NCI-H2227 treated with DMSO at 0.1 percent for 48 hours (cell line): ENCODE data around the gene SEC14L3.

Experiments
- DNase-seq: peaks from one replicate; lab custom pipeline; 2025; lab: John Stamatoyannopoulos, UW

SEC14L3 gene

DNA sequence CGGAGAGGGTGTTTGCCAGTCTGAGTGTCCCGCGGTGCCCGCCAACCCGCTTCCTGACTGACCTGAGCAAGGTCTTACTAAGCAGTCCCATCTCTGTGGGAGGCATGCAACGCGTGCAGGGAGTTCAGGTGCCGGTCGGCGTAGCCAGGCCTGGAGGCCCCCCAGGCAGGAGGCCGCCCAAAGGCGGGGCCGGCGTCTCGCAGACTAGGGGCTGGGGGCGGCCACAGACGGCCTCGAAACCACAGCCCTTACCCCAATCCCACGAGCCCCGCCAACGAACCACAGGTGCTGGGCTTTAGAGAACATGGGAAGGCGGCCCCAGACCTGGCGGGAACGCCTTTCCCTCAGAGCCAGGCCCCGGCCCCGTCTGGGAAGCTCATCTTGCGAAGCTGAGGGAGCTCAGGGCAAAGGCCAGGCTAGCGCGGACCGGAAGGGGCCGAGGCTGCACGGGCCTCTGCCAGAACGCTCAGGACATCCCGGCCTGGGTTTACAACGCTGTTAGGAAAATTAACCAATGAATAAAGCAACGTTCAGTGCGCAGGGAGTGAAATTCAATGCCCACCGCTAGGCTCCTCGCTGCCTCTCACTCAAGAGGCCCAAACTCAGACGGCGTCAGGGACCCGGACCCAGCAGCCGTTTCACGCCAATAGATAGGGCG lies 48.4 kb downstream of the SEC14L3 start:
- DNase-seq, result no peak

DNA sequence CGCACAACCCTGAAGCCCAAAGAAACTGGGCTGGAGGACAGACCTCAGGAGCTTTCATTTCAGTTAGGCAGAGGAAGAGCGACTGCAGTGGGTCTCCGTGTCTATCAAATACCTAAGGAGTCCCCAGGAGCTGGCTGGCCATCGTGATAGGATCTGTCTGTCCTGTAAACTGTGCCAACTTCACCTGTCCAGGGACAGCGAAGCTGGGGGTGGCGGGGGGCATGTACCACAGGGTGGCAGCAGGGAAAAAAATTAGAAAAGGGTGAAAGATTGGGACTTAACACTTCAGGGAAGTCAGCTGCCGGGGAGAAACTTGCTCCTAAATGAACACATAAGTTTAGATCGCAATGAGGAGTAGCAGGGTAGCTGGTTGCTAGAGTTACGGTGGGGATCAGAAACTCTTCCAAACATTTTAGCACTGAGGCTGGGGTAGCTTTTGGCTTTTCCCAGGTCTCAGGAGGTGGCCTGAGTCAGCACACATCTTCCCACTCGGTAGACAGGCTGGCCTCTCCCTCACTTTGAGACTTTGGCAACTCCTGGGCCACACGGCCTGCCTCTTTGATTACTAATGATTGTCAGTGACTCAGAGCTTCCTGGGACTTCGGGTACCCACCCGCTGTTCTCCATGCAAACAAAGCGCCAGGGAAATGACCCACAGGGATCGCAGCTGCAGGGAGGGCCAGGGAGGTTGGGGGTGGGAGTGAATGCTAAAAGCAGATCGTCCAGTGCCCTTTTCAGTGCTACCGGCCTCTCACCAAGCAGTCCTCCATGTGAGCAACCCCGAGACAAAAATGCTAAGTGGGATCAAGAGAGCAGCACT lies 49.1 kb downstream of the SEC14L3 start:
- no peak for DNase-seq

DNA sequence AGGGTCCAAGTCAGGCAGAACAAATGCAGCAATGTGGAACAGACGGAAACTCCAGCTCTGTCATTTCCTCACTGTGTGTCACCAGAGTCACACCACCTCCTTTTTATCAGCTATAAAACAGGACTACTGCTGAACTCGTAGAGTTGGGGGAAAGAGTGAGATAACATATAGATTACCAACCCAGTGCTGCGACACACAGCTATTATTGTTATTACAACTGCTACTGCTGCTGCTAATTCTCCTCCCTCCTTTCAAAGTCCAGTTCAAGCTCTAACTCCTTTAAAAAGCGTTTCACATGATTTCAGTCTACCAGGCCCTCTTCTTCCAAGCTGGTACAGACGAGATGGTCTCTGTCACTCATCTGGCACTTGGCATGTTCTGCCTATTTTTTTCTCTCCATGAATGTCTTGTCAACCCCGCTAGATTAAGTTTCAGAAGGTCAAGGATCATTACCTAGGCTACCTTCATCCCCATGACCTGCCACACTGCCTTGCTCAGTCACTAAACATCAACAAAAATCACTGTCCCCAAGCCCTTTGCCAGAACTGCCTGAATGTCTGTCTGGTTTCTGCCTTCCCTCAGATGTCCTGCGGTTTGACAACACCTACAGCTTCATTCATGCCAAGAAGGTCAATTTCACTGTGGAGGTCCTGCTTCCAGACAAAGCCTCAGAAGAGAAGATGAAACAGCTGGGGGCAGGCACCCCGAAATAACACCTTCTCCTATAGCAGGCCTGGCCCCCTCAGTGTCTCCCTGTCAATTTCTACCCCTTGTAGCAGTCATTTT lies 49.9 kb downstream of the SEC14L3 start:
- no peak for DNase-seq

DNA sequence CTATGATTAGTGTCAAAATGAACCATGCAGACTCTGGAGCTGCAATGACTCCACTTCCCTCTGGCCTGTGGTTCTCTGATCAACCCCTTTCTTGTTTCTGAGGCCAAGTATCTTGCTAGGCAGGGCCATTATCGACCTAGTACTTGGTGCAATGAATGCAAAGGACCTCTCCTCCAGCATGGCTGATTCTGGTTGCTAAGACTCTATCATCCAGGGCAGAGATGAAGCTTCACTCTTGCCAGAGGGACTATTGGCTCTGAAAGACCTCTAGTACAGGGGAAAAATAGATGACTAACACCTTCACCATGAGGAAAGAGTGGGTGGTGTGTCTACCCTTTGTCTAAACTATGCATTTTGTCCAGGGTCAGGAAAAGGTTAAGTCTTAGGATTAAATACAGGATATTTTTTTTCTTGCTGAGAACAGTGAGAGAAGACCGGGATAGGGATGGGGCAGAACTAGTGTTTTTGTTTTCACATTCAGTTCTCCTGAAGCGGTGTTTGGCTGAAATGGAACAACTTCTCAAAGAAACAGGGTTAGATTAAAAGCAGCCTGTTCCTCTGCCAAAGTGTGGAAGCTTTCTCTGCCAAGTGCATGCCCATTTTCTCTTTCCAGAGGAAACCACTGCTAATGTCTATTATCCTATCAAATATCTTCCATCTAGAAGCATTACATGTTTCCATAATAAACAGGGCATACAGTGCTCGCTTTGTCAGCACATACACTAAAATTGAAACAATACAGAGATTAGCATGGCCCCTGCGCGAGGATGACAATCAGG lies 51.3 kb downstream of the SEC14L3 start:
- DNase-seq, result no peak

DNA sequence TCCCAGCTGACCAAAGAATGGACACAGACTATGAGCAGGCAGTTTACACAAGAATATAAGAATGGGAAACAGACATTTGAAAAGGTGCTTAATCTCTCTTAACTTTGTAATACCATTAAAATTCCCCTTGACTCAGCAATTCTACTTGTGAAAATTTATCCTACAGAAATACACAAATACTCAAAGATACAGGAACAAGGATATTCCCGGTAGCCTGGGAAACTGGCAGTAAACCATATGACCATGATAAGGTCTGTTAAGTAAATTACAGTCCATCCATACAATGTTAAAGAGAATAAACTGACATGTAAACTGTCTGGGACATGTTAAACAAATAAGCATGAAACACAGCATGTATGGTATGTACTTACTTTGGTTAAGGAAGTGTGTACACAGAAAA lies 55.0 kb downstream of the SEC14L3 start:
- no peak for DNase-seq

DNA sequence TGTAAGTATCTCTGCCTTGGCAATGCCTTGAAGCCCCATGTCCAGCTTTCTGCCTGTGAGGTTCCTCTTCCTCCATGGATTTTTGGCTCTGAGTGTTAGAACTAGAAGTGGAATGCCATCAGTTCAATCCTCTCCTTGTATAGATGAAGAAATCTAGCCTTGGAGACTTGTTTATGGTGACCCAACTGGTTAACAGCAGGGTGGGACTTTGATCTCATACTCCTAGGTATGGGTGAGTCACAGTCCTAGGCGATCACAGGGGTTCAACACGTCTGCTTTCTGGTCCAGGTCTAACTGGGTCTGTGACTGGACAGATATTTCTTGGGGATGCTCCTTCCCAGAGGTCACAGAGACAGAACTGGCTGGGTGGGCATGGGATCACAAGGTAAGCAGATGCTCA lies 55.4 kb downstream of the SEC14L3 start:
- no peak for DNase-seq

DNA sequence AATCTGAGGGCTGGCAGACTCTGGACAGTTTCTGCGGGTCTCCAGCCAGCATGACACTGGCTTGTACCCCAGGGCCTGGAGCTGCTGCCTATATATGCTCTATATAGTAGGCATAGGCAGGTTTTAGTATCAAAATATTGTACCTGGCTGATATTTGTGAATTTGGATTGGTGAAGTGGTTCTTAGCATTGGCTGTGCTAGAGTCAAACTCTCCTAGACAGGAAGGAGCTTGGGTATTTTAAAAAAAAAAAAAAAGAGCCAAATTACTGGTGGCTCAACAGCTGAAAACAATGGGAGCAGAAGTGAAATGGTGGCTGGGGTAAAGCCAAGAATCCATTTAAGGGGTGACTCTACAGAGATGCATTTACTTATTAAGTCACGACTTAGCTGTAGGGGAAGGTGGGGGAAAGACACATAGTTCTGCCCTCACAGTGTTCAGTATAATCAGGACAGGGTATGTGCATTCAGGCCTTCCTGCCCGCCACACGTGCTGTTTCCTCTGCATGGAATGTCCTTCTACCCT lies 57.2 kb downstream of the SEC14L3 start:
- no peak for DNase-seq

DNA sequence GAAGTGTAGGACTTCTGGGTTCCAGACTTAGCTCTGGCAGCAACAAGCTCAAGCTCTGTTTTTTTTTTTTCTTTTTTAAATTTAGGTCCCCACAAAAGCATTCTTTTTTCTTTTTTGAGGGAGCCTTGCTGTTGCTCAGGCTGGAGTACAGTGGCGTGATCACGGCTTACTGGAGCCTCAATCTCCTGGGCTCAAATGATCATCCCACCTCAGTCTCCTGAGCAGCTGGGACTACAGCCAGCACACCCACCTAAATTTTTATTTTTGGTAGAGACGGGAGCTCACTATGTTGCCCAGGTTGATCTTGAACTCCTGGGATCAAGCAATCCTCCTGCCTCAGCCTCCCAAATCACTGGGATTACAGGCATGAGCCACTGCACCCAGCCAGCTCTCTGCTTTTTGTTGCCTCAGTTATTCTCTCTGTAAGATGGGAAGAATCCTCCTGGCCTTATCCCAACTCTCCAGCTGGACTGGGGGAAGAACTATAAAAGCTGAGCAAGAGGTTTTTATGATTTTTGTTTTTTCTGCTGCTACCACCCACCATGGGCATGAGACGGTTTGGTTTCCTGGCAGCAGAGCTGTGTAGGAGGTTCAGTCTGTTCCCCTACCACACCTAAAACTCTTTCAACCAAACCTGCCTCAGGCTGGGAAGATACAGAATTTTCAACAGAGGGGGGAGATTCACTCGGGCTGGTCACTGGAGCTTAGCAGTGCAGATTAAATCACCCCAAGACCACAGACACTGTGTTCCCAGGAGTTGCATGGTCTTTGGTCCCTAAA lies 57.9 kb downstream of the SEC14L3 start:
- no peak for DNase-seq

DNA sequence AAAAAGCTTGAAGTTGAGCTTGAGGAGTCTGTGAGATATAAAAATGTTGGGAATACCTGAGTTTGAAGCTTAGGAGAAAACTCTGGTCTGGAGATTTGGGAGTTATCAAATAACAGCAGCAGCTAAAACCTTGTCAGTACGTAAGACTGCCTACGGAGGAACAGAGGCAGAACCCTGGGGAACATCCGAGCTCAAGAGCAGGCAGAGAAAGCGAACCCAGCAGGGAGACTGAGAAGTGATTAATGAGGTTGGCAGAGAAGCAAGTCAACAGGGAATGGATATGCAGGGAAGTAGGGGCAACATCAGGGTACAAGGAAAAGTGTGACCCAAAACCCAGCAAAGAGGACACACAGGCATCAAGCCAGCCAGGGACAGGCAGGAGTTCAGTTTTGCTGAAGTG lies 58.8 kb downstream of the SEC14L3 start:
- DNase-seq, result no peak

DNA sequence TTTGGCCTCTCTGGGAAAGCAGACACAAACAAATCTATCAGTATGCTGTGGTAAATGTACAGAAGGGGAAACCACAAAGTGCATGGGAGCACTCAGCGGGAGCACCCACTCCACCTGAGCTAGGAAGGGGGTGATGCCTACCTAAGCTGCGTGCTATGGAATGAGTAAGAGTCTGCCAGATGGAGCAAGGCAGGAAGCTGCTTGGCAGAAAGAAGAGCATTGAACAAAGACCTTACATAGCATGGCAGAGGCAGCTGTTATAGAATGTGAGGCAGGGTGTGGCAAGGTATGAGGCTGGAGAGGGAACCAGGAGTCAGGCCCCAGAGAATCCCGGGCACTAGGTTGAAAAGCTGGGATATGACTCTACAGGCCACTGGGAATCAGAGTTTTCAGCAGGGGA lies 60.0 kb downstream of the SEC14L3 start:
- DNase-seq, result no peak
